Stomach (tissue), 9 donors: ENCODE data around the gene ERRFI1. TPM values are rescaled to one million over a fixed set of nuclear protein-coding genes. Genes with fewer than 3 reads are reported as not detected.

ENCODE experiments used
- DNase-seq, 2 donors: peaks; one replicate each; pipeline versions ENCODE4 v3.0.0 to v3.0.0-alpha.2; 2013 to 2019
- H3K27ac ChIP-seq, 5 donors: fragments of 200-600 bp in 4 of 5; sonication (generic) in 4 of 5; one replicate each; pipeline ENCODE4 v1.5.1; 2013 to 2019; ENCODE audit warnings: mild to moderate bottlenecking in 1 of 5, moderate library complexity in 1 of 5
- H3K27me3 ChIP-seq, 3 donors: fragments of 200-600 bp; sonication (generic); one replicate each; pipeline ENCODE4 v1.5.1; 2017 to 2019; ENCODE audit warnings: mixed run types in 1 of 3
- H3K36me3 ChIP-seq, 4 donors: fragments of 200-600 bp; sonication (generic); 1 replicate in 3 of 4; 2 replicates in 1 of 4; pipeline ENCODE4 v1.5.1; 2016 to 2019
- H3K4me1 ChIP-seq, 4 donors: fragments of 200-600 bp; sonication (generic); one replicate each; pipeline ENCODE4 v1.5.1; 2016 to 2019
- H3K4me3 ChIP-seq, 4 donors: fragments of 200-600 bp; sonication (generic) in 3 of 4; one replicate each; pipeline ENCODE4 v1.5.1; 2016 to 2019; ENCODE audit warnings: mild to moderate bottlenecking in 1 of 4
- H3K9me3 ChIP-seq, 4 donors: fragments of 200-600 bp; sonication (generic); one replicate each; pipeline ENCODE4 v1.5.1; 2016 to 2019
- CTCF ChIP-seq, 7 experiments: fragments of 450-650 bp in 4 of 7; fragments of 200-600 bp in 3 of 7; sonication (generic) in 3 of 7; IDR thresholded peaks; one replicate each; pipeline ENCODE4 v1.5.1; 2016 to 2019; ENCODE audit warnings: antibody characterized with exemption in 7 of 7, control low read depth in 2 of 7, mild to moderate bottlenecking in 1 of 7
- EP300 ChIP-seq: sonication (generic); formaldehyde crosslinking; IDR thresholded peaks from one replicate; pipeline ENCODE4 v1.6.1; 2017; ENCODE audit warnings: antibody characterized with exemption
- POLR2A ChIP-seq, 4 donors: fragments of 450-650 bp; IDR thresholded peaks; one replicate each; pipeline ENCODE4 v1.6.1; 2016; ENCODE audit warnings: antibody characterized with exemption in 4 of 4, control low read depth in 2 of 4, mild to moderate bottlenecking in 1 of 4, moderate library complexity in 1 of 4
- POLR2AphosphoS5 ChIP-seq, 3 donors: sonication (generic); formaldehyde crosslinking; IDR thresholded peaks; one replicate each; pipeline ENCODE4 v1.6.1; 2016; ENCODE audit warnings: antibody characterized with exemption in 3 of 3
- WGBS, 5 donors: extraction: QIAGEN DNeasy Blood & Tissue Kit in 3 of 5; methylation state at CpG; one replicate each; pipeline versions ENCODE4 v1.1.5 to v1.1.7; 2013 to 2018; 5-methylcytosine and 5-hydroxymethylcytosine counted together
- intact Hi-C: fragments of 100-400 bp; cut with DNase I; formaldehyde crosslinking; loops from one replicate; pipeline ENCODE4 v1.15.1; 2023; ENCODE audit warnings: low total_unique reads
- polyA plus RNA-seq, 3 donors: library from polyadenylated mRNA; stranded (reverse); fragments of 200-250 nt; gene quantifications; one replicate each; pipeline ENCODE4 v1.2.3, GENCODE V29; 2013
- total RNA-seq, 5 donors: library from RNA; depleted of rRNA; stranded (reverse); fragments of >200 nt; gene quantifications; one replicate each; pipeline versions ENCODE4 v1.1.0 to v1.2.3, GENCODE V29; 2014 to 2016
- donor health status: healthy with polysubstance abuse.
- donor health status: Bipolar disorder and iron deficiency.
- donor health status: healthy.

The ERRFI1 gene
- total and polyA plus RNA-seq, 8 donors, result 3.5 to 201 (median 58.5) TPM

GRCh38 chr1:8022395-8023286, 3.5 kb downstream of the ERRFI1 start:
- peaks cover 0 to 8% (median 0%) of the 10 kb centered on the region in 3 donors for H3K27me3 ChIP-seq
- H3K27ac ChIP-seq, result peak overlapping the region in 4 of 5 donors; percentile 88 to 98 (median 93)
- no peaks in the 10 kb centered on the region for H3K9me3 ChIP-seq
- WGBS, 5 donors, result 53 to 72% (median 55%) methylated on average over 3 of the region's 3 CpGs
- intact Hi-C loops, result no loop called here
- DNase-seq, result no peak
- peaks cover 26 to 81% (median 63%) of the 10 kb centered on the region in 4 donors for H3K4me1 ChIP-seq
- peak in 1 of 3 donors; percentile 6 for TF ChIP-seq POLR2AphosphoS5 (IDR thresholded peaks at IDR 0.05)
- TF ChIP-seq EP300, result no peak
- H3K36me3 ChIP-seq, result no peaks in the 10 kb centered on the region
- H3K4me3 ChIP-seq, result peak overlapping the region; percentile 68 to 83 (median 72)

- TF ChIP-seq CTCF (IDR thresholded peaks at IDR 0.05) (no peak), POLR2AphosphoS5 (IDR thresholded peaks at IDR 0.05) (no peak), POLR2A (IDR thresholded peaks at IDR 0.05) (no peak), EP300 (no peak)
- H3K9me3 ChIP-seq, result no peaks in the 10 kb centered on the region
- peak overlapping the region in 4 of 5 donors; percentile 38 to 98 (median 93) for H3K27ac ChIP-seq
- 79 to 94% (median 91%) methylated on average over 6 of the region's 6 CpGs for WGBS, 5 donors
- peaks cover 29 to 81% (median 63%) of the 10 kb centered on the region in 4 donors for H3K4me1 ChIP-seq
- H3K4me3 ChIP-seq, result peak overlapping the region; percentile 68 to 83 (median 72)
- DNase-seq, result no peak
- intact Hi-C loops, result no loop called here
- peaks cover 0 to 8% (median 0%) of the 10 kb centered on the region in 3 donors for H3K27me3 ChIP-seq
- H3K36me3 ChIP-seq, result no peaks in the 10 kb centered on the region
Observed at GRCh38 chr1:8021676-8022266, 4.3 kb downstream of the ERRFI1 start.

- DNase-seq, result peak in 1 of 2 donors; percentile 88
- Histone ChIP-seq H3K27ac (peak overlapping the region in 4 of 5 donors; percentile 52 to 98 (median 76)), H3K27me3 (no peaks in the 10 kb centered on the region), H3K4me1 (peaks cover 43 to 94% (median 75%) of the 10 kb centered on the region in 4 donors), H3K9me3 (no peaks in the 10 kb centered on the region), H3K36me3 (peaks cover 0 to 3% (median 0%) of the 10 kb centered on the region in 4 donors), H3K4me3 (peak overlapping the region in 1 of 4 donors; percentile 74)
- intact Hi-C loops, result no loop called here
- peak in 2 of 3 donors; percentile 34 to 77 for TF ChIP-seq POLR2AphosphoS5 (IDR thresholded peaks at IDR 0.05)
- no peak for TF ChIP-seq EP300
Observed at GRCh38 chr1:8020032-8020431, 6.1 kb downstream of the ERRFI1 start.

- peaks cover 43 to 98% (median 80%) of the 10 kb centered on the region in 4 donors for H3K4me1 ChIP-seq
- WGBS, 5 donors, result 95 to 98% (median 97%) methylated on average over 5 of the region's 5 CpGs
- peak overlapping the region in 4 of 5 donors; percentile 52 to 98 (median 76) for H3K27ac ChIP-seq
- no peak overlapping the region for H3K4me3 ChIP-seq
- intact Hi-C loops, result no loop called here
- DNase-seq, result no peak
- peaks cover 5 to 11% (median 6%) of the 10 kb centered on the region in 4 donors for H3K36me3 ChIP-seq
- no peaks in the 10 kb centered on the region for H3K27me3 ChIP-seq
- TF ChIP-seq POLR2AphosphoS5 (IDR thresholded peaks at IDR 0.05), result no peak
- no peak for TF ChIP-seq POLR2A (IDR thresholded peaks at IDR 0.05)
- TF ChIP-seq EP300, result no peak
- no peak for TF ChIP-seq CTCF (IDR thresholded peaks at IDR 0.05)
- H3K9me3 ChIP-seq, result no peaks in the 10 kb centered on the region
Observed at GRCh38 chr1:8019229-8019620, 6.9 kb downstream of the ERRFI1 start.

GRCh38 chr1:8018492-8019228, 7.4 kb downstream of the ERRFI1 start:
- peaks cover 43 to 97% (median 81%) of the 10 kb centered on the region in 4 donors for H3K4me1 ChIP-seq

More at GRCh38 chr1:8018492-8019228, 7.4 kb downstream of the ERRFI1 start:
- intact Hi-C loops, result no loop called here
- Histone ChIP-seq H3K36me3 (peaks cover 11 to 17% (median 12%) of the 10 kb centered on the region in 4 donors), H3K27me3 (no peaks in the 10 kb centered on the region), H3K4me3 (peak overlapping the region in 1 of 4 donors; percentile 3), H3K27ac (peak overlapping the region in 4 of 5 donors; percentile 52 to 98 (median 76)), H3K9me3 (no peaks in the 10 kb centered on the region)
- WGBS, 5 donors, result 81 to 91% (median 88%) methylated on average over 3 of the region's 3 CpGs
- DNase-seq, result no peak
- peak in 1 of 3 donors; percentile 8 for TF ChIP-seq POLR2AphosphoS5 (IDR thresholded peaks at IDR 0.05)
- no peak for TF ChIP-seq POLR2A (IDR thresholded peaks at IDR 0.05)
